HUES64 (cell line): ENCODE measurements around the gene PPEF2.

Source experiments
- H3K27ac ChIP-seq: 2 replicates; pipeline ENCODE4 v1.7.0; 2013; ENCODE audit warnings: low read depth, low read length, inconsistent platforms
- H3K27me3 ChIP-seq: 2 replicates; pipeline ENCODE4 v1.6.1; 2013; ENCODE audit warnings: mild to moderate bottlenecking, low read length; ENCODE audit not compliant: insufficient read depth
- H3K36me3 ChIP-seq: 2 replicates; pipeline ENCODE4 v1.6.1; 2013; ENCODE audit warnings: mild to moderate bottlenecking, low read length; ENCODE audit not compliant: insufficient read depth
- H3K4me1 ChIP-seq: 2 replicates; pipeline ENCODE4 v1.6.1; 2013; ENCODE audit warnings: mild to moderate bottlenecking, low read length, moderate library complexity; ENCODE audit not compliant: insufficient read depth
- H3K4me3 ChIP-seq: 2 replicates; pipeline ENCODE4 v1.5.1; 2013; ENCODE audit warnings: mild to moderate bottlenecking, low read length, moderate library complexity
- H3K9ac ChIP-seq: 2 replicates; pipeline ENCODE4 v1.6.1; 2013; ENCODE audit warnings: mild to moderate bottlenecking, low read depth, low read length
- H3K9me3 ChIP-seq: 2 replicates; pipeline ENCODE4 v1.6.1; 2013; ENCODE audit warnings: low read depth, low read length; ENCODE audit not compliant: insufficient read depth
- WGBS: fragments of 150-250, 120-280 bp; methylation state at CpG from one replicate; pipeline ENCODE4 v1.1.7; 2013; ENCODE audit warnings: missing lambda C conversion rate; 5-methylcytosine and 5-hydroxymethylcytosine counted together

The PPEF2 gene

GRCh38 chr4:75895744-75896314, 6.4 kb downstream of the PPEF2 start:
- Histone ChIP-seq H3K27me3 (no peaks in the 10 kb centered on the region), H3K4me1 (no peaks in the 10 kb centered on the region), H3K9me3 (0 out of 2 replicates have a peak, but pooled peaks cover 3% of the 10 kb centered on the region), H3K36me3 (no peaks in the 10 kb centered on the region), H3K9ac (no peak overlapping the region), H3K4me3 (no peak overlapping the region), H3K27ac (no peak overlapping the region)
- WGBS = 40% methylated on average over 3 of the region's 4 CpGs

- Histone ChIP-seq H3K27ac (no peak overlapping the region), H3K4me1 (no peaks in the 10 kb centered on the region), H3K9ac (no peak overlapping the region), H3K9me3 (no peaks in the 10 kb centered on the region), H3K27me3 (no peaks in the 10 kb centered on the region), H3K4me3 (no peak overlapping the region), H3K36me3 (no peaks in the 10 kb centered on the region)
- WGBS = 81% methylated on average over 3 of the region's 3 CpGs
Measured at GRCh38 chr4:75892508-75892907, 9.7 kb downstream of the PPEF2 start.

GRCh38 chr4:75891611-75892010, 10.6 kb downstream of the PPEF2 start:
- H3K4me3 ChIP-seq = no peak overlapping the region
- no peaks in the 10 kb centered on the region for H3K27me3 ChIP-seq
- no peak overlapping the region for H3K9ac ChIP-seq
- H3K27ac ChIP-seq = no peak overlapping the region
- 93% methylated on average over 14 of the region's 14 CpGs for WGBS
- H3K4me1 ChIP-seq = no peaks in the 10 kb centered on the region
- H3K9me3 ChIP-seq = no peaks in the 10 kb centered on the region
- H3K36me3 ChIP-seq = no peaks in the 10 kb centered on the region

GRCh38 chr4:75889537-75890199, 12.6 kb downstream of the PPEF2 start:
- H3K36me3 ChIP-seq = no peaks in the 10 kb centered on the region

GRCh38 chr4:75886104-75886503, 16.1 kb downstream of the PPEF2 start:
- no peaks in the 10 kb centered on the region for H3K4me1 ChIP-seq
- 95% methylated on average over 24 of the region's 24 CpGs for WGBS

More at GRCh38 chr4:75889537-75890199, 12.6 kb downstream of the PPEF2 start:
- Histone ChIP-seq H3K4me3 (no peak overlapping the region), H3K27me3 (no peaks in the 10 kb centered on the region), H3K9ac (no peak overlapping the region), H3K4me1 (no peaks in the 10 kb centered on the region), H3K9me3 (no peaks in the 10 kb centered on the region), H3K27ac (no peak overlapping the region)
- WGBS = 90% methylated on average over 8 of the region's 9 CpGs

GRCh38 chr4:75881476-75881875, 20.8 kb downstream of the PPEF2 start:
- Histone ChIP-seq H3K9me3 (no peaks in the 10 kb centered on the region), H3K4me1 (no peaks in the 10 kb centered on the region), H3K27me3 (no peaks in the 10 kb centered on the region), H3K4me3 (no peak overlapping the region), H3K36me3 (no peaks in the 10 kb centered on the region), H3K9ac (no peak overlapping the region), H3K27ac (no peak overlapping the region)
- WGBS = 97% methylated on average over 3 of the region's 3 CpGs

More at GRCh38 chr4:75886104-75886503, 16.1 kb downstream of the PPEF2 start:
- Histone ChIP-seq H3K27ac (no peak overlapping the region), H3K9me3 (no peaks in the 10 kb centered on the region), H3K27me3 (no peaks in the 10 kb centered on the region), H3K36me3 (no peaks in the 10 kb centered on the region), H3K4me3 (no peak overlapping the region), H3K9ac (no peak overlapping the region)

GRCh38 chr4:75880278-75880677, 22.0 kb downstream of the PPEF2 start:
- Histone ChIP-seq H3K27me3 (no peaks in the 10 kb centered on the region), H3K27ac (no peak overlapping the region), H3K9me3 (no peaks in the 10 kb centered on the region), H3K9ac (no peak overlapping the region), H3K36me3 (no peaks in the 10 kb centered on the region), H3K4me1 (no peaks in the 10 kb centered on the region), H3K4me3 (no peak overlapping the region)
- no CpG with 5 or more reads among the region's 1 CpG for WGBS

GRCh38 chr4:75878246-75878756, 24.0 kb downstream of the PPEF2 start:
- no peak overlapping the region for H3K9ac ChIP-seq
- H3K36me3 ChIP-seq = no peaks in the 10 kb centered on the region
- H3K4me3 ChIP-seq = no peak overlapping the region
- no peak overlapping the region for H3K27ac ChIP-seq
- WGBS = 72% methylated on average over 6 of the region's 6 CpGs
- H3K9me3 ChIP-seq = no peaks in the 10 kb centered on the region
- H3K27me3 ChIP-seq = no peaks in the 10 kb centered on the region
- no peaks in the 10 kb centered on the region for H3K4me1 ChIP-seq

- Histone ChIP-seq H3K4me3 (no peak overlapping the region), H3K9me3 (no peaks in the 10 kb centered on the region), H3K36me3 (no peaks in the 10 kb centered on the region), H3K27ac (no peak overlapping the region), H3K27me3 (no peaks in the 10 kb centered on the region), H3K9ac (no peak overlapping the region), H3K4me1 (no peaks in the 10 kb centered on the region)
- 93% methylated on average over 18 of the region's 18 CpGs for WGBS
Measured at GRCh38 chr4:75876218-75876617, 26.0 kb downstream of the PPEF2 start.

- WGBS = 59% methylated on average over 3 of the region's 3 CpGs
Measured at GRCh38 chr4:75869100-75869499, 33.2 kb downstream of the PPEF2 start.

GRCh38 chr4:75867130-75867529, 35.1 kb downstream of the PPEF2 start:
- H3K4me3 ChIP-seq = no peak overlapping the region
- WGBS = 91% methylated on average over 3 of the region's 3 CpGs
- no peaks in the 10 kb centered on the region for H3K36me3 ChIP-seq
- no peak overlapping the region for H3K27ac ChIP-seq
- no peak overlapping the region for H3K9ac ChIP-seq
- H3K27me3 ChIP-seq = no peaks in the 10 kb centered on the region
- H3K4me1 ChIP-seq = no peaks in the 10 kb centered on the region
- H3K9me3 ChIP-seq = no peaks in the 10 kb centered on the region

More at GRCh38 chr4:75869100-75869499, 33.2 kb downstream of the PPEF2 start:
- H3K36me3 ChIP-seq = no peaks in the 10 kb centered on the region
- no peak overlapping the region for H3K9ac ChIP-seq
- H3K27ac ChIP-seq = no peak overlapping the region
- no peak overlapping the region for H3K4me3 ChIP-seq
- H3K27me3 ChIP-seq = no peaks in the 10 kb centered on the region
- H3K9me3 ChIP-seq = no peaks in the 10 kb centered on the region
- no peaks in the 10 kb centered on the region for H3K4me1 ChIP-seq
